ENCODE results near the gene UNC5B. TPM values are rescaled to one million over a fixed set of nuclear protein-coding genes. Genes with fewer than 3 reads are reported as not detected.

The UNC5B gene
- polyA plus RNA-seq, 3 donors: 0.04 to 0.72 TPM; not detected in 1

DNA sequence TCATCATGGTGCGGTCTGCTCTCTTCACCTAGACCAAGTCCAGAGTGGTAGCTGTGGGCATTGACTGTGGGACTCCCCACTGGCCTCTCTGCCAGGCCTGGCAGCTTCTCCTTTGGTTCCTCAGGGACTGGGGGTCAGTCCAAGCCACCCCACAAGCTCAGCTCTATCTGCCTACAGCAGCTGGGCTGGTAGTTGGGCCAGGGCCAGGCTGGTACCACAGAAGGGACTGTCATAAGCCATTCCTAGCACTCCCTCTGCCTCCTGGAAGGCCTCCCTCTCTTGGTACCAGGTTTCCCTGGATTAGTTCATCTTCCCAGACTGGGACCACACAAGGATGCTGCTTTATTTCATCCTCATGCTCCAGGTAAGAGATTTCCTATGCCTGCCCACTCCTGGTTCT, 24.2 kb upstream of the UNC5B start:
- Mint-ChIP-seq H3K9me3 (no peaks in the 10 kb centered on the region), H3K27ac (no peak overlapping the region), H3K36me3 (no peaks in the 10 kb centered on the region), H3K4me1 (no peaks in the 10 kb centered on the region), H3K27me3 (ENCODE audit: low read depth in 3 of 3) (peaks cover 4 to 10% (median 5%) of the 10 kb centered on the region in 3 donors), H3K4me3 (peak overlapping the region in 1 of 2 donors; percentile 52)
- DNase-seq: no peak
- Histone ChIP-seq H3K4me3 (replicated peaks in 1 of 3; ENCODE audit: low read depth in 2 of 3, low read length in 3 of 3) (no peak overlapping the region), H3K9me3 (replicated peaks in 1 of 2; ENCODE audit: control insufficient read depth in 1 of 2, insufficient read depth in 1 of 2, low read length in 2 of 2) (no peaks in the 10 kb centered on the region), H3K27me3 (ENCODE audit: control insufficient read depth in 2 of 2, insufficient read depth in 2 of 2, low read length in 2 of 2) (no peaks in the 10 kb centered on the region), H3K36me3 (replicated peaks in 1 of 2; ENCODE audit: control insufficient read depth in 1 of 2, insufficient read depth in 2 of 2, low read length in 2 of 2) (no peaks in the 10 kb centered on the region), H3K79me2 (ENCODE audit: insufficient read depth, low read length) (no peaks in the 10 kb centered on the region), H3K4me1 (ENCODE audit: control insufficient read depth in 1 of 2, insufficient read depth in 2 of 2, low read length in 2 of 2) (no peaks in the 10 kb centered on the region), H3K4me2 (replicated peaks; ENCODE audit: extremely low read depth, low read length, poor library complexity, severe bottlenecking) (no peak overlapping the region), H4K20me1 (ENCODE audit: insufficient read depth, low read length) (no peaks in the 10 kb centered on the region), H3K27ac (ENCODE audit: low read depth in 1 of 2, low read length in 2 of 2) (no peak overlapping the region), H3K9ac (ENCODE audit: insufficient read depth, low read length, poor library complexity, severe bottlenecking) (no peak overlapping the region), H2AFZ (ENCODE audit: insufficient read depth, low read depth, low read length, poor library complexity, severe bottlenecking) (no peak overlapping the region)
- no CpG with 5 or more reads among the region's 1 CpG for WGBS (ENCODE audit: insufficient coverage)
- TF ChIP-seq, protein P1, sequence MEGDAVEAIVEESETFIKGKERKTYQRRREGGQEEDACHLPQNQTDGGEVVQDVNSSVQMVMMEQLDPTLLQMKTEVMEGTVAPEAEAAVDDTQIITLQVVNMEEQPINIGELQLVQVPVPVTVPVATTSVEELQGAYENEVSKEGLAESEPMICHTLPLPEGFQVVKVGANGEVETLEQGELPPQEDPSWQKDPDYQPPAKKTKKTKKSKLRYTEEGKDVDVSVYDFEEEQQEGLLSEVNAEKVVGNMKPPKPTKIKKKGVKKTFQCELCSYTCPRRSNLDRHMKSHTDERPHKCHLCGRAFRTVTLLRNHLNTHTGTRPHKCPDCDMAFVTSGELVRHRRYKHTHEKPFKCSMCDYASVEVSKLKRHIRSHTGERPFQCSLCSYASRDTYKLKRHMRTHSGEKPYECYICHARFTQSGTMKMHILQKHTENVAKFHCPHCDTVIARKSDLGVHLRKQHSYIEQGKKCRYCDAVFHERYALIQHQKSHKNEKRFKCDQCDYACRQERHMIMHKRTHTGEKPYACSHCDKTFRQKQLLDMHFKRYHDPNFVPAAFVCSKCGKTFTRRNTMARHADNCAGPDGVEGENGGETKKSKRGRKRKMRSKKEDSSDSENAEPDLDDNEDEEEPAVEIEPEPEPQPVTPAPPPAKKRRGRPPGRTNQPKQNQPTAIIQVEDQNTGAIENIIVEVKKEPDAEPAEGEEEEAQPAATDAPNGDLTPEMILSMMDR (IDR thresholded peaks at IDR 0.05): no peak
- intact Hi-C loops (cut with micrococcal nuclease): no loop called here

DNA sequence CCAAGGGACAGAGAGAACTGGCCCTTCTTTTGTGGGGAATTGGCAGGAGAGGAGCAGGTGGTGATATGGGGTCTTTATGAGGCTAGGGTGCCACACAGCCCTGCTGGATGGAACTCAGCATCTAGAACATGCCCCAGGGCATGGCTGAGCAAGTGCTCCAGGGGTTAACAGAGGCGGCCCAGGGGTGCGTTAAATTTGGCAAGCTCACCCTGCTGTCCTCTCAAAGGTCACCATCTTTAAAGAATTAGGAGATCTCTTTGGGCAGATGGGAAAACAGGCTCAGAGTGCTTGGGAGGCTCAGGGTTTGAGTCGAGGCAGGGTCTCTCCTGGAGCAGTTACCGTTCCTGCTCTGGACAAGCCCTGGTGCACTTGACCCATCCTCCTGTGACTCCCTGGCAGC, 21.4 kb upstream of the UNC5B start:
- Histone ChIP-seq H3K4me2 (replicated peaks; ENCODE audit: extremely low read depth, low read length, poor library complexity, severe bottlenecking) (no peak overlapping the region), H3K4me1 (ENCODE audit: control insufficient read depth in 1 of 2, insufficient read depth in 2 of 2, low read length in 2 of 2) (no peaks in the 10 kb centered on the region), H3K9ac (ENCODE audit: insufficient read depth, low read length, poor library complexity, severe bottlenecking) (no peak overlapping the region), H3K4me3 (replicated peaks in 1 of 3; ENCODE audit: low read depth in 2 of 3, low read length in 3 of 3) (no peak overlapping the region), H3K27ac (ENCODE audit: low read depth in 1 of 2, low read length in 2 of 2) (no peak overlapping the region), H3K36me3 (replicated peaks in 1 of 2; ENCODE audit: control insufficient read depth in 1 of 2, insufficient read depth in 2 of 2, low read length in 2 of 2) (no peaks in the 10 kb centered on the region), H3K79me2 (ENCODE audit: insufficient read depth, low read length) (no peaks in the 10 kb centered on the region), H2AFZ (ENCODE audit: insufficient read depth, low read depth, low read length, poor library complexity, severe bottlenecking) (no peak overlapping the region), H4K20me1 (ENCODE audit: insufficient read depth, low read length) (no peaks in the 10 kb centered on the region), H3K27me3 (ENCODE audit: control insufficient read depth in 2 of 2, insufficient read depth in 2 of 2, low read length in 2 of 2) (no peaks in the 10 kb centered on the region), H3K9me3 (replicated peaks in 1 of 2; ENCODE audit: control insufficient read depth in 1 of 2, insufficient read depth in 1 of 2, low read length in 2 of 2) (no peaks in the 10 kb centered on the region)
- no peak for DNase-seq
- Mint-ChIP-seq H3K9me3 (peaks cover 0 to 5% (median 0%) of the 10 kb centered on the region in 7 donors), H3K4me1 (no peaks in the 10 kb centered on the region), H3K36me3 (no peaks in the 10 kb centered on the region), H3K4me3 (no peak overlapping the region), H3K27me3 (ENCODE audit: low read depth in 3 of 3) (peaks cover 4 to 11% (median 5%) of the 10 kb centered on the region in 3 donors), H3K27ac (no peak overlapping the region)
- intact Hi-C loops (cut with micrococcal nuclease): no loop called here
- WGBS (ENCODE audit: insufficient coverage): 100% methylated on average over 2 of the region's 4 CpGs
- TF ChIP-seq, protein P1 (IDR thresholded peaks at IDR 0.05): no peak

Measured in CD14-positive monocyte (primary cell).